Measurements from ENCODE around the gene ANTXR2.

The ANTXR2 gene

GRCh38 chr4:79854856-79855502 is 218.1 kb downstream of the ANTXR2 start:
- no peak for DNase-seq (ENCODE audit: low read depth)
- TF ChIP-seq CTCF (conservative IDR thresholded peaks at IDR 0.05; ENCODE audit: control insufficient read depth, insufficient read depth, low read depth, low read length): no peak
- no peak overlapping the region for H3K4me3 ChIP-seq (ENCODE audit: control insufficient read depth, low read depth, low read length)

- DNase-seq (ENCODE audit: low read depth): peak; percentile 36
- H3K4me3 ChIP-seq (ENCODE audit: control insufficient read depth, low read depth, low read length): no peak overlapping the region
- no peak for TF ChIP-seq CTCF (conservative IDR thresholded peaks at IDR 0.05; ENCODE audit: control insufficient read depth, insufficient read depth, low read depth, low read length)
Measured at GRCh38 chr4:79852305-79852730, 220.7 kb downstream of the ANTXR2 start.

GRCh38 chr4:79851625-79852304 is 221.3 kb downstream of the ANTXR2 start:
- DNase-seq (ENCODE audit: low read depth): peak; percentile 14
- H3K4me3 ChIP-seq (ENCODE audit: control insufficient read depth, low read depth, low read length): no peak overlapping the region
- TF ChIP-seq CTCF (conservative IDR thresholded peaks at IDR 0.05; ENCODE audit: control insufficient read depth, insufficient read depth, low read depth, low read length): no peak

All from fibroblast of mammary gland (primary cell).